Measurements from ENCODE around the gene MIXL1.

Gene MIXL1

DNA sequence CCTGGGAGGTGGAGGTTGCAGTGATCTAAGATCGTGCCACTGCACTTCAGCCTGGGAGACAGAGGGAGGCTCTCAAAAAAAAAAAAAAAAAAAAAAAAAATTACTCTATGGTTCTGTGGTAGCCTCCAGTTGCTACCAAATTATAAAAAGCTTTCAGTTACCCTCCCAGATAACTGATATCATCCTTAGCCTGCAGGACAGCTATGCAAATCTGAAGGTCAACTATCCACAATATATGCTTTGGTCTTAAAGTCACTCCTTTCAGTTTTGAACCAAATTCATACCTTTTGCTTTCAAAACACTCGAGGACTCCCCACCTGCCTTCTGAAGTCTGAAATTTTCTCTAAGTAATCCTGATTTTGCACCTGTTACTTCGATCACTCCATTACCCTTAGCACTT lies 3.1 kb downstream of the MIXL1 start:
- no peak overlapping the region for H3K4me3 ChIP-seq (ENCODE audit: low read depth, low read length)
- no peak for DNase-seq (ENCODE audit: low read depth)
- TF ChIP-seq, protein P1, sequence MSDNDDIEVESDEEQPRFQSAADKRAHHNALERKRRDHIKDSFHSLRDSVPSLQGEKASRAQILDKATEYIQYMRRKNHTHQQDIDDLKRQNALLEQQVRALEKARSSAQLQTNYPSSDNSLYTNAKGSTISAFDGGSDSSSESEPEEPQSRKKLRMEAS (IDR thresholded peaks at IDR 0.05; ENCODE audit: low read depth, low read length), result no peak
- TF ChIP-seq, protein P2, sequence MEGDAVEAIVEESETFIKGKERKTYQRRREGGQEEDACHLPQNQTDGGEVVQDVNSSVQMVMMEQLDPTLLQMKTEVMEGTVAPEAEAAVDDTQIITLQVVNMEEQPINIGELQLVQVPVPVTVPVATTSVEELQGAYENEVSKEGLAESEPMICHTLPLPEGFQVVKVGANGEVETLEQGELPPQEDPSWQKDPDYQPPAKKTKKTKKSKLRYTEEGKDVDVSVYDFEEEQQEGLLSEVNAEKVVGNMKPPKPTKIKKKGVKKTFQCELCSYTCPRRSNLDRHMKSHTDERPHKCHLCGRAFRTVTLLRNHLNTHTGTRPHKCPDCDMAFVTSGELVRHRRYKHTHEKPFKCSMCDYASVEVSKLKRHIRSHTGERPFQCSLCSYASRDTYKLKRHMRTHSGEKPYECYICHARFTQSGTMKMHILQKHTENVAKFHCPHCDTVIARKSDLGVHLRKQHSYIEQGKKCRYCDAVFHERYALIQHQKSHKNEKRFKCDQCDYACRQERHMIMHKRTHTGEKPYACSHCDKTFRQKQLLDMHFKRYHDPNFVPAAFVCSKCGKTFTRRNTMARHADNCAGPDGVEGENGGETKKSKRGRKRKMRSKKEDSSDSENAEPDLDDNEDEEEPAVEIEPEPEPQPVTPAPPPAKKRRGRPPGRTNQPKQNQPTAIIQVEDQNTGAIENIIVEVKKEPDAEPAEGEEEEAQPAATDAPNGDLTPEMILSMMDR (IDR thresholded peaks at IDR 0.05; ENCODE audit: low read depth, low read length), result no peak
- TF ChIP-seq MYC (IDR thresholded peaks at IDR 0.05; ENCODE audit: low read depth, low read length) (no peak), POLR2A (IDR thresholded peaks at IDR 0.05; ENCODE audit: extremely low read depth, insufficient read length) (no peak)

DNA sequence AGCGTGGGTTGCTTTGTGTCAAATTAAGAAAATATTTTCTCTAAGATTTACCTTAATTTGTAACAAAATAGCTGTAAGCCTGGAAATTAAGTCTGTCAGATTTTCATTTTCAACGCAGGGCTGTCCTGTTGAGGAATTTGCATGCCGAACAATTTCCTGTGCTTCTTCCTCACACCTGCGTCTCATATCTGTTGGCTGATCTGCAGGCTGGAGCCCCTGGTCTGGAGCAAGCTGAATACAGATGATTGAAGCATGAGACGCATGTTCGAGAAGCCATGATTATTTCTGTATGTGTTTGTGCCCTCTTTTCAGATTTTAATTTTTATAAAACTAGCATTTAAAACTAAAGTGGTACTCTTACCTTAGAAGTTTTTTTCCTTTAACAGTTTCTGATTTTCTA lies 9.8 kb downstream of the MIXL1 start:
- DNase-seq (ENCODE audit: low read depth), result no peak
- H3K4me3 ChIP-seq (ENCODE audit: low read depth, low read length), result no peak overlapping the region
- TF ChIP-seq, protein P2 (IDR thresholded peaks at IDR 0.05; ENCODE audit: low read depth, low read length), result no peak
- TF ChIP-seq MYC (IDR thresholded peaks at IDR 0.05; ENCODE audit: low read depth, low read length), result no peak
- TF ChIP-seq POLR2A (IDR thresholded peaks at IDR 0.05; ENCODE audit: extremely low read depth, insufficient read length), result no peak
- TF ChIP-seq, protein P1 (IDR thresholded peaks at IDR 0.05; ENCODE audit: low read depth, low read length), result no peak

DNA sequence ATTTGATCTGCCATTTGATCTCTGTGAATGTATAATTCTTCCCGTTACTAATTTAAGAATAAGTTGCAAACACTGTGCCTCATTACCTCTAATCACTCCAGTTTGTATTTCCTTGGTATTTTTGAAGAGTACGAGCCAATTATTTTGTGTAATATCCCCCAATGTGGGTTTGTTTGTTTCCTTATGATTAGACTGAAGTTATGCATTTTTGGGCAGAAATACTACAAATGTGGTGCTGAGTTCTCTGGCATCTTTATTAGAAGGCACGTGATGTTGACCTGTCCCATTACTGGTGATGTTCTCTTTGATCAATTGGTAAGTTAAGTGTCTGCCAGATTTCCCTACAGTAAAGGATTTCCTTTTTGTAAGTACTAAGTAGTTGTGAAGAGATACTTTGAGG lies 10.3 kb downstream of the MIXL1 start:
- DNase-seq (ENCODE audit: low read depth), result no peak
- no peak overlapping the region for H3K4me3 ChIP-seq (ENCODE audit: low read depth, low read length)
- TF ChIP-seq POLR2A (IDR thresholded peaks at IDR 0.05; ENCODE audit: extremely low read depth, insufficient read length) (no peak), MYC (IDR thresholded peaks at IDR 0.05; ENCODE audit: low read depth, low read length) (no peak)
- TF ChIP-seq, protein P2 (IDR thresholded peaks at IDR 0.05; ENCODE audit: low read depth, low read length), result no peak
- TF ChIP-seq, protein P1 (IDR thresholded peaks at IDR 0.05; ENCODE audit: low read depth, low read length), result no peak

DNA sequence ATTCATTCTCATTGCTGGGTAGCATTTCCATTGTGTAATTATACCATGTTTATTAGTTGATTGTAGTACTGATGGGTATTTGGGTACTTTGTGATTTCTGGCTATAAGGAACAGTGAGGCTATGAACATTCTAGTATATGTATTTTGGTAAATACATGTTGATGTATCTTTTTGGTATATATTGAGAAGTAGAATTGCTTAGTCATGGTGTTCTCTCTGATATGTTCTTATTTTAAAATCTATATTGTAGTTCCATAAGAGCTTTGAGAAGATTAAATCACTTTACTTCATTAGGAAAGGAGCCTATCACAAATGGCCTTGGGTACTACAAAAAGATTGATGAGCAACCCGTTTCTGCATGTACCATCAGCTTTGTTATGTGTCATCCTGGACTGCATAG lies 13.4 kb downstream of the MIXL1 start:
- TF ChIP-seq, protein P2 (IDR thresholded peaks at IDR 0.05; ENCODE audit: low read depth, low read length), result no peak
- TF ChIP-seq MYC (IDR thresholded peaks at IDR 0.05; ENCODE audit: low read depth, low read length), result no peak
- TF ChIP-seq, protein P1 (IDR thresholded peaks at IDR 0.05; ENCODE audit: low read depth, low read length), result no peak
- TF ChIP-seq POLR2A (IDR thresholded peaks at IDR 0.05; ENCODE audit: extremely low read depth, insufficient read length), result no peak
- no peak for DNase-seq (ENCODE audit: low read depth)
- H3K4me3 ChIP-seq (ENCODE audit: low read depth, low read length), result no peak overlapping the region

DNA sequence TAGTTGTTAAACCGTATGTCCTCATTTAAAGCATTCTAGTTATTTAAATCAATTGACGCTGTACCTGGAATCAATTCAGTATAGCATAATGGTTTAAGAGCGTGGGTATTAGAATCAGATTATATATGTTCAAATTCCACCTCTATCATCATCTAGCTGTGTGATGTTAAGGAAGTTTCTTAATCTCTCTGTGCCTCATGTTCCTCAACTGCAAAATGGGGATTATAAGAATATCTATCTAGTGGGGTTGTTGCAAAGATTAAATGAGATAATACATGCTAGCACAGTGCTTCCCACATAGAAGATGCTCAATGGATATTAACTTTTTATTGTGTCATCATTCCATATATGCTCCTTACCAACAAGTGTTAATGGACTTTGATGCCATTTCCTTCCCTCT lies 16.0 kb downstream of the MIXL1 start:
- DNase-seq (ENCODE audit: low read depth), result no peak
- TF ChIP-seq MYC (IDR thresholded peaks at IDR 0.05; ENCODE audit: low read depth, low read length) (no peak), POLR2A (IDR thresholded peaks at IDR 0.05; ENCODE audit: extremely low read depth, insufficient read length) (no peak)
- TF ChIP-seq, protein P2 (IDR thresholded peaks at IDR 0.05; ENCODE audit: low read depth, low read length), result no peak
- TF ChIP-seq, protein P1 (IDR thresholded peaks at IDR 0.05; ENCODE audit: low read depth, low read length), result no peak
- H3K4me3 ChIP-seq (ENCODE audit: low read depth, low read length), result no peak overlapping the region

DNA sequence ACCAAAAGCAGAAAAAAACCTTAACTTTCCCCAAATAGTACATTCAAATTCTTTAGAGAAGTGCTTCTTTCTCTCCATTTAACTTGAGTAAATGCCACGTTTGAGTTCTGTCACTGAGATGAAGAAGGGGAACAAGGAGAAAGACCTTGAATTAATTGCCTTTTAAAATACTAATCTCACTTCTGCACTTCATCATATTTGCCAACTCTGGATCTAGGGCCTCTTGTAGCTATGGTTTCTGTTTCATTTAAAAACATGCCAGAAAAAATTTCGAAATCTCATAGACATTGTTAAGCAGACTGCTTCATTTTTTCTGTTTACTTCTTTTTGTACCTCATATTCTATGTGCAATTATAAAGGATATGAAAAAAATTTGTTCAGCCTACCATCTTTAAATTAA lies 24.6 kb downstream of the MIXL1 start:
- no peak overlapping the region for H3K4me3 ChIP-seq (ENCODE audit: low read depth, low read length)
- TF ChIP-seq, protein P2 (IDR thresholded peaks at IDR 0.05; ENCODE audit: low read depth, low read length), result no peak
- TF ChIP-seq, protein P1 (IDR thresholded peaks at IDR 0.05; ENCODE audit: low read depth, low read length), result no peak
- no peak for TF ChIP-seq POLR2A (IDR thresholded peaks at IDR 0.05; ENCODE audit: extremely low read depth, insufficient read length)
- TF ChIP-seq MYC (IDR thresholded peaks at IDR 0.05; ENCODE audit: low read depth, low read length), result no peak
- DNase-seq (ENCODE audit: low read depth), result peak; percentile 26

Data from NB4 (cell line).